NCI-H1105 treated with DMSO at 0.1 percent for 48 hours (cell line): Measurements from ENCODE around the gene IL36A.

Experiments used
- DNase-seq: peaks from one replicate; lab custom pipeline; 2025; lab: John Stamatoyannopoulos, UW

Gene IL36A

DNA sequence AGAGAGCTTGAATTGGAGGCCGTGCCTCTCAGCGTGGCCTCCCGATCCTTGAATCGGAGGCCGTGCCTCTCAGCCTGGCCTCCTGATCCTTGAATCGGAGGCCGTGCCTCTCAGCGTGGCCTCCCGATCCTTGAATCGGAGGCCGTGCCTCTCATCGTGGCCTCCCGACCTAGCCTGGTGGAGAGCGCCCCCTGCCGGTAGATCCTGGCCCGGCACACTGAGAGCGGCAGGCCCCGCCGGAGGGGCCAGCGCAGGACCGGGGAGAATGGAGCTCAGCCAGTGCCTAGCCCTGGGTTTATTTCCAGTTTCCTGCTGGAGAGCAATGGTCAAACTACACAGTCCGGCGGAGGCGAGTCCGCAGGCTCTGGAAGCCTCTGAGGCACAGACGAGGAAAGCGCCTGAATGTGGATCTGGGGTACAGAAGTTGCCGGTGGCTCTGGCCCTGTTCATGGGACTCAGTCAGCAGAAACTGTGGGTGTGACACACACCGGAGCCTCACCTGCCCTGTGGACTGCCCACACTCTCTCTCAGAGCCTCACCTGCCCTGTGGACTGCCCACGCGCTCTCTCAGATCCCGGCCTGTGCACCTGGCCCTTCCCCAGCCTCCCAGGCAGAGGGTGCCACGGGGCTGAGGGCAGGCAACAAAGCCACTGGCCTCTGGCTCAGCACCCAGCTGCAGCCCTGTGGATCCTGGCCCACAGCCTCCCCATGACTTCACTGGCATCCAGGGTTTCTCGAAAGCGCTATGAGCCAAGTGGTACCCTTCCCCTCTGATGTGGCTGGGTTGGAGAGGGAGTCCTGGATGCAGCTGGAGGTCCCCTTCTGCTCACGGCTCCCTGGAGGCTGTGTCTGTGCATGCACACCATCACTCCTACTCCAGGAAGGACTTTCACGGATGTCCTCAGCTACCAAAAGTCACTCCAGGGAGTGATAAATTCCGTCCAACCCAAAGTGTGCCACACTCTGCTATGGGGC is 45.9 kb downstream of the IL36A start:
- no peak for DNase-seq

DNA sequence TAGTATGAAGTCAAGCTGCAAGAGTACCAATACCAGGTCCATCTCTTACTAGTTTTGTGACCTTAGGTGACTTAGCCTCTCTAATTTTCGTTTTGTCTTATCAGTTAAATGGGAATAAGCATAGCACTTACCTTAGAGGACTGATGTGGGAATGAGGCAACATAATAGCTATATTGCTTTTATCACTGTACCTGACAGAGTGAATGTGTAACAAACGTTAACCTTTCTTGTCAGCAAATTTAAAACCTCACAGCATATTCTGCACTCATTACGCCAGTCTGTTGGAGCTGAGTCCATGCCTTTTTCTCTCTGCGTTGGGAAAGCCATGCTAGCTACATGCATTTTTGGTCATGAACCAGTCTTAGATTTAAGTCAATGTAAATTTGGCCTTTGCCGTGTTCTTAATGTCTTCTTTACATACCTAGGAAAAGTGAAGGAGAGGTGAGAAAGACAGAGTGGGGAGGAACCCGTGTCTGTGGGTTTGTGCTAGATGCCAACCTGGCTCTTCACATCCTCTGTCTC is 47.2 kb downstream of the IL36A start, which contains the start of gene IL36B:
IL36B (minus strand) TSS at position 472 of the 522 bp plus-strand sequence.
- DNase-seq: no peak

DNA sequence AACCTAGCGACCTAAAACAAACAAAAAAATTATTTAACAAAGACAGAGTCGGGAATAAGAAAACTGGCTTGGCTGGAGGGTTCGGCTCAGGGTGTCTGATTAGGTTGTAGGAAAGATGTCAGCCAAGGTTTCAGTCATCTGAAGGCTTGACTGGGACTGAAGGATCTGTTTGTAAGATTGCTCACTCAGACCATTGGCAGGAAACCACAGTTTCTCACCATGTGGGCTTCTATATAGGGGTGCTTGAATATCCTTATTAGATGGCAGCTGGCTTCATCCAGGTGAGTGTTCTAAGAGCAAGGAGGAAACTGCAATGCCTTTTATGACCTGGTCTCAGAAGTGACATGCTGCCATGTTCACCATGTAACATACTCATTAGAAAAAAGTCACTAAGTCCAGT is 48.4 kb downstream of the IL36A start:
- no peak for DNase-seq

DNA sequence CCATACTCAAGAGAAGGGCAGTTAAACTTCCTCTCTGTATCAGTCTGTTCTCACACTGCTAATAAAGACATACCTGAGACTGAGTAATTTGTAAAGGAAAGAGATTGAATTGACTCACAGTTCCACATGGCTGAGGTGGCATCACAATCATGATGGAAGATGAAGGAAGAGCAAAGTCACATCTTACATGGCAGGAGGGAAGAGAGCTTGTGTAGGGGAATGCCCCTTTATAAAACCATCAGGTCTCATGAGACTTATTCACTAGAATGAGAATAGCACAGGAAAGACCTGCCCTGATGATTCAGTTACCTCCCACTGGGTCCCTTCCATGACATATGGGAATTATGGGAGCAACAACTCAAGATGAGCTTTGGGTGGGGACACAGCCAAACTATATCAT is 48.8 kb downstream of the IL36A start:
- DNase-seq: no peak

DNA sequence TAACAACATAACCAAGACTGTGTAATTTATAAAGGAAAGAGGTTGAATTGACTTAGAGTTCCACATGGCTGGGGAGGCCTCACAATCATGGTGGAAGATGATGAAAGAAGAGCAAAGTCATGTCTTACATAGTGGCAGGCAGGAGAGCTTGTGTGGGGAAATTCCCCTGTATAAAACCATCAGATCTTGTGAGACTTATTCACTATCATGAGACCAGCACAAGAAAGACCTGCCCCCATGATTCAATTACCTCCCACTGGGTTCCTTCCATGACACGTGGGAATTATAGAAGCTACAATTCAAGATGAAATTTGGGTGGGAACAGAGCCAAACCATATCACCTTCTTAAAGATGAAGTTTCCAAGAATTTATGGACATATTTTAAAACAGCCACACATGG is 51.3 kb downstream of the IL36A start:
- no peak for DNase-seq

DNA sequence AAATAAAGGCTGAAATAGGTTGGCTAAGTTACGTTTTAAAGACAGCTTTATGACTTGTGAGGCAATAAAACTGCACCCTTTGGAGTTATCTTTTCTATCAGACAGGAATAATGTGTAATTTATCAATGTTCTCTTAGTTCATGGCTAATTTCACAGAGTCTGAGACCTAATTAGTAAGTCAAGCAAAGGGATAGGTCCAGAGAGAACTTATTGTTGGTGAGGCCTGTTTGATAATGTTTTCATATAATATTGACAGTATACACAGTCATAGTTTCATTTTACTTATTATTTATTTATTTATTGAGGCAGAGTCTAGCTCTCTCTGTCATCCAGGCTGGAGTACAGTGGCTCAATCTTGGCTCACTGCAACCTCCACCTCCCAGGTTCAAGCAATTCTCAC is 51.9 kb downstream of the IL36A start:
- DNase-seq: no peak
